ENCODE measurements around the gene RAET1G. TPM values are rescaled to one million over a fixed set of nuclear protein-coding genes. Genes with fewer than 3 reads are reported as not detected.

RAET1G gene
- total and polyA plus RNA-seq, 2 of the 13 experiments (the other 11 are each of a cell fraction or from before 2014, with no cell fraction given) = not detected

- H3K9ac ChIP-seq (ENCODE audit: insufficient read depth, low read depth, low read length) = no peak overlapping the region
- 19% methylated on average over 13 of the region's 13 CpGs for WGBS (ENCODE audit: low lambda C conversion rate)
- no peaks in the 10 kb centered on the region for H3K79me2 ChIP-seq (ENCODE audit: insufficient read depth, low read length)
- FAIRE-seq (no peak), ATAC-seq (0 out of 3 replicates have a peak, but pooled peaks have one; percentile 6), DNase-seq (ENCODE audit: low spot score) (no peak)
- H3K4me2 ChIP-seq (ENCODE audit: low read depth, low read length) = no peak overlapping the region
- H3K36me3 ChIP-seq (replicated peaks in 1 of 2; ENCODE audit: control insufficient read depth in 1 of 2, insufficient read depth in 2 of 2, low read length in 2 of 2) = no peaks in the 10 kb centered on the region
- peaks cover 12% of the 10 kb centered on the region for H3K4me1 ChIP-seq (ENCODE audit: insufficient read depth, low read length)
- intact Hi-C loops (cut with micrococcal nuclease; ENCODE audit: unreplicated experiment) (no loop called here), in situ Hi-C loops (cut with HindIII; ENCODE audit: extremely low pct_ligation_motif_present, low pct_unique_long_range_greater_than_20kb) (no loop called here)
- H3K27ac ChIP-seq (ENCODE audit: extremely low read length, insufficient read depth, low read length) = no peak overlapping the region
- CTCF ChIA-PET (ENCODE audit: low intra/inter-chr PET ratio, low total read pairs) = no interaction called here
- no TSS peak for BruUV-seq (replicated peaks)
- no peak overlapping the region for H3K4me3 ChIP-seq (replicated peaks in 1 of 3; ENCODE audit: insufficient read depth in 1 of 3, low read depth in 2 of 3, low read length in 3 of 3)
- H2AFZ ChIP-seq (ENCODE audit: low read length) = no peak overlapping the region
- H3K9me3 ChIP-seq (ENCODE audit: low read length) = no peaks in the 10 kb centered on the region
- POLR2A ChIA-PET = no interaction called here
- H3K27me3 ChIP-seq (ENCODE audit: control insufficient read depth in 1 of 2, insufficient read depth in 2 of 2, low read length in 2 of 2) = peaks cover 19 to 47% of the 10 kb centered on the region in 2 experiments
- no peaks in the 10 kb centered on the region; the same call in 1 of the 2 replicates for H4K20me1 ChIP-seq (ENCODE audit: insufficient read depth, low read length)
- no peak for TF ChIP-seq KLF15 (CRISPR knock-in tag; IDR thresholded peaks at IDR 0.05; ENCODE audit: borderline replicate concordance)
- no peak for TF ChIP-seq HNF1A (IDR thresholded peaks at IDR 0.05; ENCODE audit: low read depth)
- TF ChIP-seq HNF1A (CRISPR knock-in tag; IDR thresholded peaks at IDR 0.05; ENCODE audit: borderline replicate concordance) = no peak
- TF ChIP-seq SOX5 (CRISPR knock-in tag; IDR thresholded peaks at IDR 0.05; ENCODE audit: borderline replicate concordance) = no peak
- no peak for TF ChIP-seq ZBTB49 (CRISPR knock-in tag; IDR thresholded peaks at IDR 0.05; ENCODE audit: borderline replicate concordance)
- TF ChIP-seq ZNF839 (CRISPR knock-in tag; IDR thresholded peaks at IDR 0.05; ENCODE audit: borderline replicate concordance) = no peak
- no peak for TF ChIP-seq NCOA1 (CRISPR knock-in tag; IDR thresholded peaks at IDR 0.05)
- TF ChIP-seq SMYD3 (CRISPR knock-in tag; IDR thresholded peaks at IDR 0.05) = no peak
- TF ChIP-seq MTF2 (CRISPR knock-in tag; IDR thresholded peaks at IDR 0.05; ENCODE audit: borderline replicate concordance) = no peak
- no peak for TF ChIP-seq MLLT10 (CRISPR knock-in tag; IDR thresholded peaks at IDR 0.05)
- TF ChIP-seq LCORL (IDR thresholded peaks at IDR 0.05) = no peak
- TF ChIP-seq LCORL (CRISPR knock-in tag; IDR thresholded peaks at IDR 0.05) = no peak
- TF ChIP-seq, protein P1, sequence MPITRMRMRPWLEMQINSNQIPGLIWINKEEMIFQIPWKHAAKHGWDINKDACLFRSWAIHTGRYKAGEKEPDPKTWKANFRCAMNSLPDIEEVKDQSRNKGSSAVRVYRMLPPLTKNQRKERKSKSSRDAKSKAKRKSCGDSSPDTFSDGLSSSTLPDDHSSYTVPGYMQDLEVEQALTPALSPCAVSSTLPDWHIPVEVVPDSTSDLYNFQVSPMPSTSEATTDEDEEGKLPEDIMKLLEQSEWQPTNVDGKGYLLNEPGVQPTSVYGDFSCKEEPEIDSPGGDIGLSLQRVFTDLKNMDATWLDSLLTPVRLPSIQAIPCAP (CRISPR knock-in tag; IDR thresholded peaks at IDR 0.05; ENCODE audit: low read depth) = no peak
- no peak for TF ChIP-seq GTF3A (CRISPR knock-in tag; conservative IDR thresholded peaks at IDR 0.05)
- no peak for TF ChIP-seq MAFG (CRISPR knock-in tag; IDR thresholded peaks at IDR 0.05)
- no peak for TF ChIP-seq HOXD1 (CRISPR knock-in tag; IDR thresholded peaks at IDR 0.05)
- no peak for TF ChIP-seq ZNF552 (CRISPR knock-in tag; IDR thresholded peaks at IDR 0.05; ENCODE audit: borderline replicate concordance)
Measured at GRCh38 chr6:149942461-149942829, 19.5 kb upstream of the RAET1G start.
